MM.1S (cell line): ENCODE data around the gene DLGAP1.

Experiments used
- DNase-seq: peaks from one replicate; pipeline ENCODE4 v3.0.0-alpha.2; 2015
- H2AFZ ChIP-seq: fragments of 300-600 bp; sonication (generic); 2 replicates; pipeline ENCODE4 v1.6.0; 2016; ENCODE audit warnings: antibody characterized with exemption, low read length
- H3F3A ChIP-seq: fragments of 300-600 bp; sonication (generic); 2 replicates; pipeline ENCODE4 v1.6.1; 2016; ENCODE audit warnings: mild to moderate bottlenecking, antibody characterized with exemption, low read length, moderate library complexity, mixed read lengths; ENCODE audit not compliant: insufficient read depth
- H3K27ac ChIP-seq: fragments of 300-600 bp; sonication (generic); 2 replicates; pipeline ENCODE4 v1.5.1; 2016; ENCODE audit warnings: mild to moderate bottlenecking, low read length
- H3K27me3 ChIP-seq: fragments of 300-600 bp; sonication (generic); replicated peaks from 2 replicates; pipeline ENCODE4 v1.6.0; 2016; ENCODE audit warnings: low read length; ENCODE audit not compliant: insufficient read depth
- H3K36me3 ChIP-seq: fragments of 300-600 bp; sonication (generic); replicated peaks from 2 replicates; pipeline ENCODE4 v1.6.1; 2016; ENCODE audit warnings: mild to moderate bottlenecking, low read length, mixed read lengths; ENCODE audit not compliant: insufficient read depth
- H3K4me1 ChIP-seq: fragments of 300-600 bp; sonication (generic); 2 replicates; pipeline ENCODE4 v1.6.1; 2016; ENCODE audit warnings: low read length, mixed read lengths
- H3K4me2 ChIP-seq: fragments of 300-600 bp; sonication (generic); 2 replicates; pipeline ENCODE4 v1.6.0; 2016; ENCODE audit warnings: low read depth, low read length
- H3K4me3 ChIP-seq: fragments of 300-600 bp; sonication (generic); 2 replicates; pipeline ENCODE4 v1.5.1; 2016; ENCODE audit warnings: low read length, mixed read lengths
- H3K79me2 ChIP-seq: fragments of 300-600 bp; sonication (generic); 2 replicates; pipeline ENCODE4 v1.6.1; 2016; ENCODE audit warnings: mixed run types, low read length, mixed read lengths
- H3K9ac ChIP-seq: fragments of 300-600 bp; sonication (generic); 2 replicates; pipeline ENCODE4 v1.6.1; 2016; ENCODE audit warnings: low read length, mixed read lengths
- H3K9me2 ChIP-seq: fragments of 300-600 bp; sonication (generic); replicated peaks from 2 replicates; pipeline ENCODE4 v1.6.1; 2016; ENCODE audit warnings: mild to moderate bottlenecking, low read length, mixed read lengths; ENCODE audit not compliant: insufficient read depth
- H3K9me3 ChIP-seq: fragments of 300-600 bp; sonication (generic); replicated peaks from 2 replicates; pipeline ENCODE4 v1.6.1; 2016; ENCODE audit warnings: mild to moderate bottlenecking, low read length, mixed read lengths; ENCODE audit not compliant: insufficient read depth
- H4K20me1 ChIP-seq: fragments of 300-600 bp; sonication (generic); 2 replicates; pipeline ENCODE4 v1.6.1; 2016; ENCODE audit warnings: mild to moderate bottlenecking, low read length, moderate library complexity, mixed read lengths; ENCODE audit not compliant: insufficient read depth
- EZH2 ChIP-seq: fragments of 300-600 bp; sonication (generic); optimal IDR thresholded peaks from 2 replicates; pipeline ENCODE3; 2017; ENCODE audit warnings: low read depth, mild to moderate bottlenecking, antibody characterized with exemption, low read length, mixed read lengths
- EZH2phosphoT487 ChIP-seq: fragments of 300-600 bp; sonication (generic); IDR thresholded peaks from 2 replicates; pipeline ENCODE4 v1.6.1; 2018; ENCODE audit warnings: antibody characterized with exemption, low read length
- TF ChIP-seq, protein P1 (sequence below): fragments of 300-600 bp; sonication (generic); IDR thresholded peaks from 2 replicates; pipeline ENCODE4 v1.5.1; 2016; ENCODE audit warnings: antibody characterized with exemption, low read length, mixed read lengths

DLGAP1 gene

DNA sequence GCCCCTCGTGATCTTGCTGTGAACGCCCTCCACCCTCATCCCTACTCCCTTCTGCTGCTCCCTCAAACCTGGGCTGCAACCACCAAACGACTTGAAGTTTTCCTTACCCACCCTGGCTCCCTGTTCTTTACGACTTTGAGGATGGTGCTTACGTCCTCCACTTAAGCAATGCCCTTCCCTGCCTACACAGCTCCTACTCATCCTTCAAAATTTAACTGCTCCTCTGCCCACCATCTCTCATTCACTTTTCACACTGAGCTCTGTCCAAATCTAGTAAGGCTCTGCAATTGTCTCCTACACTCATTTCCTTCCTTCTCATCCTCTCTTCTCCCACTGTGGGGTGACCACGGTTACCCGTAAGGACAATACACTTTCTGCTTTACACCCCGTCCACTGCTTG lies 554.1 kb downstream of the DLGAP1 start:
- Histone ChIP-seq H3K27ac (no peak overlapping the region), H3K4me2 (no peak overlapping the region), H3K9me3 (no peaks in the 10 kb centered on the region), H3K9me2 (no peaks in the 10 kb centered on the region), H3F3A (no peaks in the 10 kb centered on the region), H3K79me2 (no peaks in the 10 kb centered on the region), H2AFZ (no peak overlapping the region), H3K27me3 (no peaks in the 10 kb centered on the region), H4K20me1 (no peaks in the 10 kb centered on the region), H3K4me1 (no peaks in the 10 kb centered on the region), H3K4me3 (no peak overlapping the region), H3K36me3 (no peaks in the 10 kb centered on the region), H3K9ac (no peak overlapping the region)
- DNase-seq = no peak
- TF ChIP-seq EZH2phosphoT487 (no peak), EZH2 (no peak)
- TF ChIP-seq, protein P1, sequence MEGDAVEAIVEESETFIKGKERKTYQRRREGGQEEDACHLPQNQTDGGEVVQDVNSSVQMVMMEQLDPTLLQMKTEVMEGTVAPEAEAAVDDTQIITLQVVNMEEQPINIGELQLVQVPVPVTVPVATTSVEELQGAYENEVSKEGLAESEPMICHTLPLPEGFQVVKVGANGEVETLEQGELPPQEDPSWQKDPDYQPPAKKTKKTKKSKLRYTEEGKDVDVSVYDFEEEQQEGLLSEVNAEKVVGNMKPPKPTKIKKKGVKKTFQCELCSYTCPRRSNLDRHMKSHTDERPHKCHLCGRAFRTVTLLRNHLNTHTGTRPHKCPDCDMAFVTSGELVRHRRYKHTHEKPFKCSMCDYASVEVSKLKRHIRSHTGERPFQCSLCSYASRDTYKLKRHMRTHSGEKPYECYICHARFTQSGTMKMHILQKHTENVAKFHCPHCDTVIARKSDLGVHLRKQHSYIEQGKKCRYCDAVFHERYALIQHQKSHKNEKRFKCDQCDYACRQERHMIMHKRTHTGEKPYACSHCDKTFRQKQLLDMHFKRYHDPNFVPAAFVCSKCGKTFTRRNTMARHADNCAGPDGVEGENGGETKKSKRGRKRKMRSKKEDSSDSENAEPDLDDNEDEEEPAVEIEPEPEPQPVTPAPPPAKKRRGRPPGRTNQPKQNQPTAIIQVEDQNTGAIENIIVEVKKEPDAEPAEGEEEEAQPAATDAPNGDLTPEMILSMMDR = no peak

DNA sequence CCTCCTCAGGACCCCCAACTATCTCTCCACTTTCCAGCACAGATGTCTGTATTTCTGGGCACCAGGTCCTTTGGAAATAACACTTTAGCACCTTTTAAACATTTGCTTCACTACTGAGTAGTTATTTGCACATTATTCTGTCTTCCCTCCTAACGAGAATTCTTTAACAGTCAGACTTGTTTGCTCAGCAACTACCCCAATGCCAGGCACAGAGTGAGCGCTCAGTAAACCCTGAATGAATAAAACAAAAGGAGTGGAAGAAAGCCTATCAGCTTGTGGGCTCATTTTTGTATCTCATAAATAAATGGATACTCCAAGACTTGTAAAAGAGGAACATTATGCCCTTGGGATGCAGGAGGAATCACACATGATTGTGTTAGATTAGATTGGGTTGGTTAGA lies 554.8 kb downstream of the DLGAP1 start:
- H3K9me3 ChIP-seq = no peaks in the 10 kb centered on the region
- H3K4me2 ChIP-seq = no peak overlapping the region
- H4K20me1 ChIP-seq = no peaks in the 10 kb centered on the region
- no peaks in the 10 kb centered on the region for H3F3A ChIP-seq
- H3K27ac ChIP-seq = no peak overlapping the region
- no peaks in the 10 kb centered on the region for H3K27me3 ChIP-seq
- no peak for TF ChIP-seq EZH2phosphoT487
- TF ChIP-seq, protein P1 = no peak
- TF ChIP-seq EZH2 = no peak
- no peak for DNase-seq
- no peak overlapping the region for H2AFZ ChIP-seq
- no peaks in the 10 kb centered on the region for H3K9me2 ChIP-seq
- H3K36me3 ChIP-seq = no peaks in the 10 kb centered on the region
- H3K4me1 ChIP-seq = no peaks in the 10 kb centered on the region
- no peak overlapping the region for H3K9ac ChIP-seq
- no peaks in the 10 kb centered on the region for H3K79me2 ChIP-seq
- no peak overlapping the region for H3K4me3 ChIP-seq

DNA sequence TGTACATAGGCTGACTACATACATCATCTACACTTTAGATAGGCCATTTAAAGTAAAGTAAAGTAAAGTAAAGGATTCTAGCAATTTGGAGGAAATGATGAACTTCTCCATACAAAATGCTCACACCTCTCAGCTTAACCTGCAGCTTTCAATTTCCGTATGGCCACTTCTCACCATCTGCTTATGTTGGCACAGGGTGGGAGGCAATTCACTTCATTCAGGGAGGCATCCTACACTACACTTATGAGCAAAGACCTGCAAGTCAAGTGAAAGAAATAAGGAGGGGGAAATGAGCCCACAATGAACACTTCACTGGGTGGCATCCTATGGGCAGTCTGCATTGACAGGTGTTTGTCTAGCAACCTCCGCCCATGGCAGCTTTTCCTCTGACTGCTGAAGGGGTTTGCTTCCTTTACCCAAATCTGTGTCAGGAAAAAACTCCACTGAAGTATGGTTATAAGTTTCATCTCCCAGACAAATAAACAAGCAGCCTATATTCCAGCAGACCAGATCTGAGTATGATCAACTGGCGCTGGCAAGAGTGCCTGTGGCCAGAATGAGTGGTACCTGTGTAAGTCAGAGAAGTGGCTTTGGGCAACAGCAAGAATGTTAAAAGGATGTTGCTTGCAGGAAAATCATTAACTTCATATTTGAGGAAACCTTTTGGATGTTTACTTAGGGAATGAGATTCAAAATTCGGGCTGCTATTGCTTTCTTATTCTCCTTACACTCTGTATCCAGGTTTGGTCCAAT lies 556.1 kb downstream of the DLGAP1 start:
- Histone ChIP-seq H3K4me2 (no peak overlapping the region), H3K79me2 (no peaks in the 10 kb centered on the region), H3K4me1 (no peaks in the 10 kb centered on the region), H2AFZ (no peak overlapping the region), H3K27ac (no peak overlapping the region), H3K9ac (no peak overlapping the region), H3K9me3 (no peaks in the 10 kb centered on the region), H3K36me3 (no peaks in the 10 kb centered on the region), H3K27me3 (no peaks in the 10 kb centered on the region), H3K9me2 (no peaks in the 10 kb centered on the region), H3K4me3 (no peak overlapping the region), H4K20me1 (no peaks in the 10 kb centered on the region), H3F3A (no peaks in the 10 kb centered on the region)
- no peak for DNase-seq
- TF ChIP-seq, protein P1 = no peak
